ENCODE results near the gene ITGA2. TPM values are rescaled to one million over a fixed set of nuclear protein-coding genes. Genes with fewer than 3 reads are reported as not detected.

The ITGA2 gene
- total RNA-seq, 2 donors from 2014 or later: 18.3 to 19.7 TPM

- Histone ChIP-seq H3K27ac (no peak overlapping the region), H3K9ac (ENCODE audit: low read depth in 2 of 2, low read length in 2 of 2) (no peak overlapping the region), H3K9me3 (no peaks in the 10 kb centered on the region), H3K4me1 (peaks cover 8% of the 10 kb centered on the region), H3K27me3 (no peaks in the 10 kb centered on the region), H3K4me3 (no peak overlapping the region), H3K36me3 (no peaks in the 10 kb centered on the region)
- no peak for TF ChIP-seq CTCF (IDR thresholded peaks at IDR 0.05)
- intact Hi-C loops (cut with DNase I): no loop called here
- DNase-seq: no peak
These were observed 36.3 kb downstream of the ITGA2 start for GRCh38 chr5:53025487-53025886.

- DNase-seq: no peak
- H3K36me3 ChIP-seq: no peaks in the 10 kb centered on the region
- no peaks in the 10 kb centered on the region for H3K27me3 ChIP-seq
- peaks cover 8% of the 10 kb centered on the region for H3K4me1 ChIP-seq
- intact Hi-C loops (cut with DNase I): no loop called here
- no peaks in the 10 kb centered on the region for H3K9me3 ChIP-seq
- no peak for TF ChIP-seq CTCF (IDR thresholded peaks at IDR 0.05)
- H3K4me3 ChIP-seq: no peak overlapping the region
- H3K27ac ChIP-seq: no peak overlapping the region
- no peak overlapping the region for H3K9ac ChIP-seq (ENCODE audit: low read depth in 2 of 2, low read length in 2 of 2)
These were observed 38.8 kb downstream of the ITGA2 start for GRCh38 chr5:53027913-53028312.

- no peak overlapping the region for H3K4me3 ChIP-seq
- intact Hi-C loops (cut with DNase I): no loop called here
- H3K9ac ChIP-seq (ENCODE audit: low read depth in 2 of 2, low read length in 2 of 2): no peak overlapping the region
- no peaks in the 10 kb centered on the region for H3K36me3 ChIP-seq
- no peaks in the 10 kb centered on the region for H3K9me3 ChIP-seq
- peaks cover 2% of the 10 kb centered on the region for H3K4me1 ChIP-seq
- H3K27ac ChIP-seq: no peak overlapping the region
- no peak for TF ChIP-seq CTCF (IDR thresholded peaks at IDR 0.05)
- no peak for DNase-seq
- H3K27me3 ChIP-seq: no peaks in the 10 kb centered on the region
These were observed 40.5 kb downstream of the ITGA2 start for GRCh38 chr5:53029608-53030007.

GRCh38 chr5:53030893-53031292, 41.7 kb downstream of the ITGA2 start:
- H3K9me3 ChIP-seq: no peaks in the 10 kb centered on the region
- no peak overlapping the region for H3K9ac ChIP-seq (ENCODE audit: low read depth in 2 of 2, low read length in 2 of 2)
- peak; percentile 27 for DNase-seq
- H3K27me3 ChIP-seq: no peaks in the 10 kb centered on the region
- no peak for TF ChIP-seq CTCF (IDR thresholded peaks at IDR 0.05)
- no peaks in the 10 kb centered on the region for H3K4me1 ChIP-seq
- H3K4me3 ChIP-seq: no peak overlapping the region
- H3K36me3 ChIP-seq: no peaks in the 10 kb centered on the region
- peak overlapping the region; percentile 38 for H3K27ac ChIP-seq
- intact Hi-C loops (cut with DNase I): no loop called here

GRCh38 chr5:53031695-53032096, 42.5 kb downstream of the ITGA2 start:
- H3K9ac ChIP-seq (ENCODE audit: low read depth in 2 of 2, low read length in 2 of 2): peak overlapping the region in 1 of 2 donors; percentile 8
- no peak for DNase-seq

More at GRCh38 chr5:53031695-53032096, 42.5 kb downstream of the ITGA2 start:
- Histone ChIP-seq H3K4me1 (no peaks in the 10 kb centered on the region), H3K27ac (peak overlapping the region; percentile 38), H3K36me3 (no peaks in the 10 kb centered on the region), H3K9me3 (no peaks in the 10 kb centered on the region), H3K27me3 (no peaks in the 10 kb centered on the region), H3K4me3 (no peak overlapping the region)
- intact Hi-C loops (cut with DNase I): no loop called here
- no peak for TF ChIP-seq CTCF (IDR thresholded peaks at IDR 0.05)

Measured in colonic mucosa (tissue), 4 donors.